MM.1S (cell line): Measurements from ENCODE around the gene PPL.
A peak's percentile ranks its signal among the peaks of the same experiment; 100 is the strongest.

Source experiments
- DNase-seq: peaks from one replicate; pipeline ENCODE4 v3.0.0-alpha.2; 2015
- H2AFZ ChIP-seq: fragments of 300-600 bp; sonication (generic); 2 replicates; pipeline ENCODE4 v1.6.0; 2016; ENCODE audit warnings: antibody characterized with exemption, low read length
- H3F3A ChIP-seq: fragments of 300-600 bp; sonication (generic); 2 replicates; pipeline ENCODE4 v1.6.1; 2016; ENCODE audit warnings: mild to moderate bottlenecking, antibody characterized with exemption, low read length, moderate library complexity, mixed read lengths; ENCODE audit not compliant: insufficient read depth
- H3K27ac ChIP-seq: fragments of 300-600 bp; sonication (generic); 2 replicates; pipeline ENCODE4 v1.5.1; 2016; ENCODE audit warnings: mild to moderate bottlenecking, low read length
- H3K27me3 ChIP-seq: fragments of 300-600 bp; sonication (generic); replicated peaks from 2 replicates; pipeline ENCODE4 v1.6.0; 2016; ENCODE audit warnings: low read length; ENCODE audit not compliant: insufficient read depth
- H3K36me3 ChIP-seq: fragments of 300-600 bp; sonication (generic); replicated peaks from 2 replicates; pipeline ENCODE4 v1.6.1; 2016; ENCODE audit warnings: mild to moderate bottlenecking, low read length, mixed read lengths; ENCODE audit not compliant: insufficient read depth
- H3K4me1 ChIP-seq: fragments of 300-600 bp; sonication (generic); 2 replicates; pipeline ENCODE4 v1.6.1; 2016; ENCODE audit warnings: low read length, mixed read lengths
- H3K4me2 ChIP-seq: fragments of 300-600 bp; sonication (generic); 2 replicates; pipeline ENCODE4 v1.6.0; 2016; ENCODE audit warnings: low read depth, low read length
- H3K4me3 ChIP-seq: fragments of 300-600 bp; sonication (generic); 2 replicates; pipeline ENCODE4 v1.5.1; 2016; ENCODE audit warnings: low read length, mixed read lengths
- H3K79me2 ChIP-seq: fragments of 300-600 bp; sonication (generic); 2 replicates; pipeline ENCODE4 v1.6.1; 2016; ENCODE audit warnings: mixed run types, low read length, mixed read lengths
- H3K9ac ChIP-seq: fragments of 300-600 bp; sonication (generic); 2 replicates; pipeline ENCODE4 v1.6.1; 2016; ENCODE audit warnings: low read length, mixed read lengths
- H3K9me2 ChIP-seq: fragments of 300-600 bp; sonication (generic); replicated peaks from 2 replicates; pipeline ENCODE4 v1.6.1; 2016; ENCODE audit warnings: mild to moderate bottlenecking, low read length, mixed read lengths; ENCODE audit not compliant: insufficient read depth
- H3K9me3 ChIP-seq: fragments of 300-600 bp; sonication (generic); replicated peaks from 2 replicates; pipeline ENCODE4 v1.6.1; 2016; ENCODE audit warnings: mild to moderate bottlenecking, low read length, mixed read lengths; ENCODE audit not compliant: insufficient read depth
- H4K20me1 ChIP-seq: fragments of 300-600 bp; sonication (generic); 2 replicates; pipeline ENCODE4 v1.6.1; 2016; ENCODE audit warnings: mild to moderate bottlenecking, low read length, moderate library complexity, mixed read lengths; ENCODE audit not compliant: insufficient read depth
- EZH2 ChIP-seq: fragments of 300-600 bp; sonication (generic); optimal IDR thresholded peaks from 2 replicates; pipeline ENCODE3; 2017; ENCODE audit warnings: low read depth, mild to moderate bottlenecking, antibody characterized with exemption, low read length, mixed read lengths
- EZH2phosphoT487 ChIP-seq: fragments of 300-600 bp; sonication (generic); IDR thresholded peaks from 2 replicates; pipeline ENCODE4 v1.6.1; 2018; ENCODE audit warnings: antibody characterized with exemption, low read length
- TF ChIP-seq, protein P1 (sequence below): fragments of 300-600 bp; sonication (generic); IDR thresholded peaks from 2 replicates; pipeline ENCODE4 v1.5.1; 2016; ENCODE audit warnings: antibody characterized with exemption, low read length, mixed read lengths

The PPL gene

DNA sequence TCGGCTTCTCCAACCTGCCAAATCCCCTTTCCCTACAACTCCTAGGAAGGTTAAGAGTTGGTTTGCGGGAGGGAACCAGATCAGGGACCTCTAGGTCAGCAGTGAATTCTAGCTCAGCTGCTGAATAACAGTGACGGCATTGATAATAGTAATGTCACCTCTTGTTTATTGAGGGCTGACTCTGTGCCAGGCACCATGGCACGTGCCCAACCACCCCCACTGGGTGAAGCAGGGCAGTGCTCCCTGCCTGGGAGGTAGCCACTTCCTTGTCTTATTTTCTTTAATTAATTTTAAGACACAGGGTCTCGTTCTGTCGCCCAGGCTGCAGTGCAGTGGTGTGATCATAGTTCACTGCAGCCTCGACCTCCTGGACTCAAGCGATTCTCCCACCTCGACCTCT lies 5.5 kb upstream of the PPL start:
- Histone ChIP-seq H4K20me1 (no peaks in the 10 kb centered on the region), H3K36me3 (no peaks in the 10 kb centered on the region), H3K79me2 (no peaks in the 10 kb centered on the region), H3K9ac (no peak overlapping the region), H3K4me3 (no peak overlapping the region), H3K9me2 (no peaks in the 10 kb centered on the region), H3K27ac (no peak overlapping the region), H3K4me2 (no peak overlapping the region), H3K9me3 (no peaks in the 10 kb centered on the region), H2AFZ (no peak overlapping the region), H3F3A (no peaks in the 10 kb centered on the region; the same call in none of the 2 replicates), H3K4me1 (peaks cover 17% of the 10 kb centered on the region), H3K27me3 (peaks cover 7% of the 10 kb centered on the region)
- DNase-seq, result no peak
- TF ChIP-seq EZH2 (no peak), EZH2phosphoT487 (no peak)
- TF ChIP-seq, protein P1, sequence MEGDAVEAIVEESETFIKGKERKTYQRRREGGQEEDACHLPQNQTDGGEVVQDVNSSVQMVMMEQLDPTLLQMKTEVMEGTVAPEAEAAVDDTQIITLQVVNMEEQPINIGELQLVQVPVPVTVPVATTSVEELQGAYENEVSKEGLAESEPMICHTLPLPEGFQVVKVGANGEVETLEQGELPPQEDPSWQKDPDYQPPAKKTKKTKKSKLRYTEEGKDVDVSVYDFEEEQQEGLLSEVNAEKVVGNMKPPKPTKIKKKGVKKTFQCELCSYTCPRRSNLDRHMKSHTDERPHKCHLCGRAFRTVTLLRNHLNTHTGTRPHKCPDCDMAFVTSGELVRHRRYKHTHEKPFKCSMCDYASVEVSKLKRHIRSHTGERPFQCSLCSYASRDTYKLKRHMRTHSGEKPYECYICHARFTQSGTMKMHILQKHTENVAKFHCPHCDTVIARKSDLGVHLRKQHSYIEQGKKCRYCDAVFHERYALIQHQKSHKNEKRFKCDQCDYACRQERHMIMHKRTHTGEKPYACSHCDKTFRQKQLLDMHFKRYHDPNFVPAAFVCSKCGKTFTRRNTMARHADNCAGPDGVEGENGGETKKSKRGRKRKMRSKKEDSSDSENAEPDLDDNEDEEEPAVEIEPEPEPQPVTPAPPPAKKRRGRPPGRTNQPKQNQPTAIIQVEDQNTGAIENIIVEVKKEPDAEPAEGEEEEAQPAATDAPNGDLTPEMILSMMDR, result no peak

DNA sequence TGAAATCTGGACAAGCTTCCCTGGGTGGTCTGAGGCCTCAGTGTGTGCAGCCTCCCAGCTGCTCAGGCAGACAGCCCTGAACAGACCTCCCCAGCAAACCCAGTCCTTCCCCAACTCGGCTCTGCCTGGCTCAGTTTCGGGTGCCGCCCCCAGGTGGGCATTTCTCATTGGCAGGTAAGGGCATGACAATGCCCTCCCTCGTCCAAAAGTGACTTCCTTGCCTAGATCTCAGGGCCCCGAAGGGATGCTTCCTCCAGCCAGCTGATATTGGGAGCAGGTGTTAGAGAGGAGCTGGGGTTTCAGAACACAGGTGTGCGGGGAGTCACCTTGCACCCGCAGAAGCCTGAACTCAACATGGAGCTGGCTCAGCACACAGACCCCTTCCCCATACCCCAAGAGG lies 3.8 kb upstream of the PPL start:
- H4K20me1 ChIP-seq, result no peaks in the 10 kb centered on the region
- H3K36me3 ChIP-seq, result no peaks in the 10 kb centered on the region
- no peaks in the 10 kb centered on the region for H3K9me3 ChIP-seq
- H3K27me3 ChIP-seq, result peaks cover 18% of the 10 kb centered on the region
- no peak overlapping the region for H3K9ac ChIP-seq
- H3F3A ChIP-seq, result no peaks in the 10 kb centered on the region; the same call in none of the 2 replicates
- H3K4me3 ChIP-seq, result no peak overlapping the region
- no peaks in the 10 kb centered on the region for H3K9me2 ChIP-seq
- H3K4me1 ChIP-seq, result peaks cover 17% of the 10 kb centered on the region
- no peak for TF ChIP-seq EZH2
- no peak for TF ChIP-seq EZH2phosphoT487
- TF ChIP-seq, protein P1, result no peak
- H2AFZ ChIP-seq, result no peak overlapping the region
- peak overlapping the region; percentile 55; the same call in 1 of the 2 replicates for H3K27ac ChIP-seq
- peak overlapping the region; percentile 50; the same call in 1 of the 2 replicates for H3K4me2 ChIP-seq
- peak; percentile 49 for DNase-seq
- H3K79me2 ChIP-seq, result no peaks in the 10 kb centered on the region

DNA sequence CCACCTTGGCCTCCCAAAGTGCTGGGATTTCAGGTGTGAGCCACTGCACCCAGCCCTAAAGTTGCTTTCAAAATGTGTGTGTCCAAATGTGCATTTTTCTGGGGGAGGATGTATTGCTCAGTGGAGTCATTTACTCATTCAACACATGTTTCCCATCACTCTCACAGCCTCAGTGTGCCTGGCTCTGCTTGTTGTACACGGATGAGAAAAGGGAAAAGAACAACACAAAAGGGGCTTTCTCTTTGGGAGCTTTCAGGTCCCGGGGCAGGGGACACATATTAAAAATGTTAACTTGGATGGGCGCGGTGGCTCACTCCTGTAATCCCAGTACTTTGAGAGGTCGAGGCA lies 1.7 kb upstream of the PPL start:
- H2AFZ ChIP-seq, result no peak overlapping the region
- H3K4me3 ChIP-seq, result no peak overlapping the region
- H4K20me1 ChIP-seq, result no peaks in the 10 kb centered on the region
- H3K27me3 ChIP-seq, result peaks cover 34% of the 10 kb centered on the region
- H3K9me3 ChIP-seq, result no peaks in the 10 kb centered on the region
- H3K36me3 ChIP-seq, result no peaks in the 10 kb centered on the region
- H3K4me1 ChIP-seq, result peaks cover 17% of the 10 kb centered on the region
- H3K9me2 ChIP-seq, result no peaks in the 10 kb centered on the region
- no peak for DNase-seq
- H3K27ac ChIP-seq, result no peak overlapping the region
- no peaks in the 10 kb centered on the region; the same call in none of the 2 replicates for H3F3A ChIP-seq
- no peak overlapping the region for H3K9ac ChIP-seq
- H3K4me2 ChIP-seq, result no peak overlapping the region
- no peak for TF ChIP-seq EZH2phosphoT487
- no peak for TF ChIP-seq EZH2
- TF ChIP-seq, protein P1, result no peak
- no peaks in the 10 kb centered on the region for H3K79me2 ChIP-seq
